CD4-positive, alpha-beta T cell treated with Interleukin-4 for 1 hour (primary cell): Measurements from ENCODE around the gene RTN4RL1.

Source experiments
- DNase-seq, 2 donors: peaks; one replicate each; pipeline ENCODE4 v3.0.0-alpha.2; 2020 to 2022

RTN4RL1 gene

GRCh38 chr17:1972487-1973160 lies 52.5 kb downstream of the RTN4RL1 start:
- DNase-seq: no peak

GRCh38 chr17:1970843-1971384 lies 54.2 kb downstream of the RTN4RL1 start:
- DNase-seq: no peak

GRCh38 chr17:1969712-1970111 lies 55.4 kb downstream of the RTN4RL1 start:
- DNase-seq: no peak

DNA sequence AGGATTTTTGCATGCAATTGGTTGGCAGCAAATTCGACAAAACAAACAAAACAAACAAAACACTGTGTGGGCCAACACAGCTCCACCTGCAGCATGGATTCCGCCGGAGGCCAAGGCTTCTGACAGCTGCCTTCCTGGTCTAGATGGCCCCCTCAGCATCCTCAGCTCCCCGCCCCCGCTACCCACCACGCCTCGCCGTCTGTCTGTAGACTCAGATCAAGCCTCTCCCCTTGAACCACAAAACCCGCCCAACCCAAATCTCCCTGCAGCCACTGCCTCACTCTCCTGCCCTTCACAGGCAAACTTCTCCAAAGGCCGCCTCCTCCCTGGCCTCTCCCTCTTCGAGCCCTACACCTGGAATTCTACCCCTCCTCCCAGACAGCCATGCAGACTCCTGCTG lies 57.9 kb downstream of the RTN4RL1 start:
- DNase-seq: no peak

DNA sequence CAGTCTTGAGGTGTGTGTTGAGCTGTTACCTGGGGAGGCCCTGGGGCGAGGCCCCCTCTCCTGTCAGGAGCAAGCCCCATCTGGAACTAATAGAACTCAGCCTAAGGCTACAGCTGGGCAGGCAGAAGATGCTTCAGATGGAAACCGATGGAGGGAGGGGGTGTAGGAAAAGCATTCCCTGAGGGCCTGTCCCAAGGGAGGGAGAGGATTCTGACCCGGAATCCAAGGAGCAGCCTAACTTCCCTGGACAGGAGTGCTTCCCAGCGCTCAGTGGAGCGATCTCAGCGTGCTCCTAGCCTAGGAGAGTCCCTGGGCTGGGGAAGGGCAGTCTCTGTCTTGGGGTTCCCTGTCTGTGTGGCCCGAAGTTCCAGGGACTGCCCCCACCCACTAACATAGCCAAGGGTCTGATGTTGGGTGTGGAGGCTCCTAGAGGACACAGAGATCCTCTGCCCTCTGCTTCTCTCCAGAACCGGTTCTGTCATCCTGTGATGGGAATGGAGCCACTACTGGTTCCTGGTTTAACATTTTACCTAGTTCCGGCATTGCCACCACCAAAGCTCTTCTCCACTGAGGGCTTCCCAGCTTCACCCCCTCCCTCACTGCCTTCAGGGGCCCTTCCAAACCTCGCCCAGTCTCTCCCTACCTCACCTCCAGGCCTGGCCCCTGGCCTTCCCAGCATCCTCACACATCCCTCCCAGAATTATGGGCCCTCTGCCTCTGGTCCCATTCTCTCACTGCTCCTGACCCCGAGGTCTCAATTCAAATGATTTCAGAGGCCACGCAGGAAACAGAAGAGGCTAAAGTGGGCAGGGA lies 58.7 kb downstream of the RTN4RL1 start:
- DNase-seq: no peak

DNA sequence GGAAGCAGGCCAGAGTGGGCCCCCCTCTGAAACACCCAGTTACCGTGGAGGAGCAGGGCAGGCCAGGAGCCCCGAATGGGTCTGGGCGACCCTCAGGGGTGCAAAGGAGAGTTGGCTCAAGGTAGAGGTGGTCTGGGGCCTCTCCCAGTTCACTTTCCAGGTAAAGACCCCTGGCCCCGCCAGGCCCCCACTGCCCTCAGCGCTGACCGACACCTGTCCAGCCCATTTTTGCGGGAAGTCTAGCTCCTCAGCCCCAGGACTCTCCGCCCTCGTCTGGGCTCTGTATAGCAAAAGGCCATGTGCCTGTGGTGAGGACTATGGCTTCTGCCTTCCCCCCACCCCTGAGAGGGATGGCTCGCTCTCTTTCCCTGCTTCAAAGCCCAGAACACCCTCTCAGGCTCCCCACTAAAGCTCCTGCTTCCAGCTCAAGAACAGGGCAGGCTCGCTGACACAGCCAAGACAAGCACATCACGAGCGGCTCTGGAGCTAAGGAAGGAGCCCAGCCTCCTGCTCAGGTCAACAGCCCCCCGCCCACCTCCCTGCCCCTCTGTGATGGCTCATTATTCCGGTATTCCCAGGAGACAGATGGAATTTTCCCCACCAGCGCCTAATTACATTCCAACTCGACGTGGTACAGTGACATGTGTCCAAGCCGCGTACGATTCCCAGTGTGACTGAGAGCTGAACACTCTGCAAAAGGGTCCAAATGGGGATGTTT lies 59.4 kb downstream of the RTN4RL1 start:
- no peak for DNase-seq

GRCh38 chr17:1963250-1963649 lies 61.9 kb downstream of the RTN4RL1 start:
- DNase-seq: no peak

GRCh38 chr17:1961189-1961588 lies 63.9 kb downstream of the RTN4RL1 start:
- no peak for DNase-seq

DNA sequence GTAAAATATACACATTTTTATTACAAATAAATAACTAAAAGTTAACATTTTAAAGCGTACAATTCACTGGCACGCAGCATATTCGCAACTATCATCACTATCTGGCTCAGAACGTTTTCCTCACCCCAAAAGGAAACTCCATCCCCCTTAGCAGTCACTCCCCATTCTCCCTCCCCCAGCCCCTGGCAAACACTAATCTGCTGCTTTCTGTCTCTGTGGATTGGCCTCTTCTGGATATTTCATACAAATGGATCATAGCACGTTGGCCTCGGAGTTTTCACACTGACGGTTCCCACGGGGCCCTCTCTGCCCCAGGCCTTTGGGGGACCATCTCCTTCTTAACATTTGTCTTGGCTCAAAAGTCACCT lies 64.6 kb downstream of the RTN4RL1 start:
- DNase-seq: no peak

DNA sequence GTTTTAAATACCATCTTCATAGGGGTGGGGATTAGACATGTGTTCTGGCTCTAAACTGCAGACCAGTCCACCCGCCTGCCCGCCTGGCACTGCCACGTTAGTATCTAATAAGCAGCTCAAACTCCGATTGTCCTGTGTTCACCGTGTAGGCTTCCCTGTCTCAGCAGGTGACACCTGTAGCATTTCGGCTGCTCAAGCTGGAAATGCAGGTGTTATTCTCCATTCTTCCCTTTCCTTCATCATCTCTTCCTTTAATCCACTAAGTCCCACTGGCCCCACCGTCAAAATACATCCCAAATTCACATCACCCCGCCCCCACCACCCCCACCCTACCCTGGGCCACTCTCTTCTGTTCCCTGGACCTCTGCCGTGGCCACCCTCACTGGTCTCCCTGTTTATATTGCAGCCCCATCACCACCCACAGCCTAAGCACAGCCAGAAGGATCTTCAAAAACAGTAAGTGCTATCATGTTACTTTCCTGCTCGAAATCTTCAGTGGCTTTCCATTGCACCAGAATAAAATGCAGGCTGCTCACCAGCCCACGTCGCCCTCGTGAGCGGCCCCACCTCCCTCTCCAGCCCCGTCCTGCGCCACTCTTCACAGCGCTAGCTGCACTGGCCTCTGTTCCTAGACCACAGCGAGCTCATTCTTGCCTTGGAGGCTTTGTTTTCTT lies 65.1 kb downstream of the RTN4RL1 start:
- no peak for DNase-seq

GRCh38 chr17:1958134-1958881 lies 66.8 kb downstream of the RTN4RL1 start:
- no peak for DNase-seq

- DNase-seq: no peak
Measured at GRCh38 chr17:1957037-1957436, 68.1 kb downstream of the RTN4RL1 start.

GRCh38 chr17:1956134-1956533 lies 69.0 kb downstream of the RTN4RL1 start:
- DNase-seq: no peak

- no peak for DNase-seq
Measured at GRCh38 chr17:1953831-1954230, 71.3 kb downstream of the RTN4RL1 start.

DNA sequence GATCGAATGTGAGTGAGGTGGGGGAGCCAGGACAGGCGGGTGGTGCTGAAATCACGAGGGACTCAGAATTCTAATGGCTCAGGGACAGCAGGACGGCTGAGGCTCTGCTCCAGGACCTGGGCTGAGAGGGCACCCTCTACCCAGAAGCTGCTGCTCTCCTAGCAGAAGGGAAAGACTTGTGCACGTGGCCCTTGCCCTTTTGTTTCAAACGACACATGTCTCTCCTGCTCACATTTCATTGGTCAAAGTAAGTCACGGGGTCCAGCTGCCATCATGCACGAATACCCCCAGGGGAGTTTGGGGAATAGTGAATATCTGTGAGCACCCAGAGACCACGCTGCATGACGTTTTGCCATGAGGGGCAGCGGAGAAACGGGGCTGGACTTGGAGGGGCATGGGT lies 73.2 kb downstream of the RTN4RL1 start:
- no peak for DNase-seq

GRCh38 chr17:1949754-1950153 lies 75.4 kb downstream of the RTN4RL1 start:
- DNase-seq: no peak

DNA sequence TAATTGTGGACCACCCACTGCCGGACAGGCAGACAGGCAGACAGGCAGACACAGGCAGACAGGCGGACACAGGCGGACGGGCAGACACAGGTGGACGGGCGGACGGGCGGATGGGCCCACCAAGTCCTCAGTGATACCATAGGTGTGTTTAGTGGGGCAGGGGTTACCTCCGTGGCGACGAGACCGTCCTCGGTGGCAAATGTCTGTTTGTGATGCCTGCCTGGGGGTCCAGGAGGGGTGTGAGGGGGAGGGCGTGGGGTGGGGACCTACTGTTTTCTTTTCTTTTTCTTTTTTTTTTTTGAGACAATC lies 76.7 kb downstream of the RTN4RL1 start:
- no peak for DNase-seq

DNA sequence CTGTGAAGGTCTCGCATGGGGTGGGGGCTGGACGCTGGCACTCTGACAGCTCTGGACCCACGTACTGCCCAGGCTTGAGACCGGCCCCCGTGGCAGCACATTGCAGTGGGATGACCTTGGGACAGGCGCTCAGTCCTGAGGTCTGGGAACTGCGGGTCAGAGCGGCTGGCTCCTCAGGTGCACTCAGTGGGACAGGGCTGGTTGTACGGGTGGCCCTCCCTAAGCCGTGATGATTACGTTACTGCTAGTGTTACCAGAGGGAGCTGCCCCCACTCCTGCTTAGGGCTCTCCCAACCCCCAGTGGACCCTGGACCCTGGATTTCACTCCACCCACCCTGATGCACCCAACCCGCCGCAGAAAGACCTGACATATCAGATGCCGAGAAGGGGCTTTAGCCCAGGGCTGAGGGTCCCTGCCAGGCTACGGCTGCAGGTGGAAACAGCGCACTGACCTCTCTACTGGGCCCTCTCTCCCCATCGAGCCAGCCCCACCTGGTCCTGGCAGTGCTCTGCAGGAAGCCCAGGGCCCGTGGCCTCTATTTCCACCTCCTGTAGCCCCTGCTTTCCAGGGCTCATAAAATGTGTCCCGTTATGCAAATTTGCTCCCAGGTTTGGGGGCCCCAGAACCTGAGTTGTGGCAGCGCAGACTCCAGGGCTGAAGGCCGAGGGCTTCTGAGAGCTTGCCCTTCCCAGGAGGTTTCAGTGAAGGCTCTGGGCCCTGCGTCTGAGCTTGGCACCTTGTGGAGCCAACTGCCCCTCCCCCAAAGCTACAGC lies 77.2 kb downstream of the RTN4RL1 start:
- no peak for DNase-seq

GRCh38 chr17:1947229-1947742 lies 77.8 kb downstream of the RTN4RL1 start:
- DNase-seq: no peak

- DNase-seq: no peak
Measured at GRCh38 chr17:1946021-1946932, 78.9 kb downstream of the RTN4RL1 start.
